GM21825 (cell line): ENCODE results near the gene CSTF3.
"Not testable (repeated sequence)": the region's sequence is repeated elsewhere in the genome, so short reads cannot be mapped to it uniquely, and the experiment has no call there.

Experiments
- ATAC-seq: cut with Tn5 transposase; IDR thresholded peaks from one replicate; pipeline ENCODE4 v1.9.1; 2021; ENCODE audit warnings: mild to moderate bottlenecking, moderate library complexity; ENCODE audit not compliant: unreplicated experiment

The CSTF3 gene

DNA sequence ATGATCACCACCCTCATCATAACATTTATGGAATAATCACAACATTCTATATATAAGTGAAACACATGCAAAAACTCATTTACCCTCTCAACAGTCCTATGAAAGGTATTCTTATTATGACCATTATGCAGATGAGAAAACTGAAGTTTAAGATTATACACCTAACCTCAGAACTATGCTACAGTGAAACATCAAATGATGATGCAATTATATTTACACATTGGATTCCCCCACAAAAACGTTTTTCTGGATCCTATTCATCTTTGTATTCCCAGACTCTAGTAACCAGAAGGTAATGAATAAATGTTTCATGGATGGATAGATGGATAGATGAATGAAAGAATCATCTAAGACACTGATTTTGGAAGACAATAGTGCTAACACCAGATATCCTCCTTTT lies 67.1 kb downstream of the CSTF3 start:
- ATAC-seq: no peak

DNA sequence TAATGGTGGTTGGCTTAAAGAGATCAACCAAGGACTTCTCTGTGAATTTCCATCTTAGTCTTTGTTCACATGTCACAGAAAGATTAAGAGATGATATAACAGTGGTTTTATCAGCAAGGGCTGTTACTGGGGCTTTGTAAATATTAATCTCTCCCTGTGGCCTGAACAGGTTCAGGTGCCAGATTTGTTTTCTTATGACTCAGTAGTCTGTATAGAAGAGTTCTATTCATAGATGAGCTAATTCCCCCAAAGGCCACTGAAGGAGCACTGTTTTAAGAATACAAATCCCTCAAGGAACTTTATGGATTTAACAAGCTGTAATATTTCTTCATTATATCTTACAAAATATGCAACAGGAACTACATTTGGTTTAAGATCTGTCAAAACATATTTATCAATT lies 71.5 kb downstream of the CSTF3 start:
- ATAC-seq: no peak

DNA sequence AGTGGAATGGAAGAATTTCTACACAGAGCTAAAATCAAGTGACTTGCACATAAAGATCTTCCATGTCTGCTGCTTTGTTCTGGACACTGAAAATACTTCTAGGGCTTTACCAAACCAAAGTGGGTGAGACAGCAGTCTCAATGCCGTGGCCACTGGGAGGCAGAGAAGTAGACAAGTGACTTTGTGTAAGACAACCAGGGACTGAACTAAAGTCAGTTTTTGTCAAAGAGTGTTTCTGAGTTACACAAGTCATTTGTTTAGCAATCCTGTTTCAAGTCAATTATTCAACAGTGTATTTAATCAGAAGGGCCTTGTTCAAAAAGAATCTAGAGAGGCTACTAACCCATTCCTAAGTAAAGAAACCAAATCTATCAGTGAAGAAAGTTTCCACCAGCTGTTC lies 75.3 kb downstream of the CSTF3 start:
- ATAC-seq: no peak

DNA sequence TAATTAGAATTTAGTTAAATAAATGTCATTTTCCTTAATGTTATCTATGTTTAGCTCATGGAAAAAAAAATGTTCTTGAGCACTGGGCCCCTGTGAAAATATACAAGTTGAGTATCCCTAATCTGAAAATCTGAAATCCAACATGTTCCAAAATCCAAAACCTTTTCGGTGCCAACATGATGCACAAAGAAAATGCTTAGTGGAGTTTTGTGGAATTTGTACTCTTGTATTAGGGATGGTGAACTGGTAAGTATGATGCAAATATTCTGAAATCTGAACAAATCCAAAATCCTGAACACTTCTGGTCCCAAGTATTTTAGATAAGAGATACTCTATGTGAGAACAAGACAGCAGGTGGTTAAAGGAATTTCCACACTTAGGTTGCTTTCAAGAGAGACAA lies 77.4 kb downstream of the CSTF3 start:
- ATAC-seq: no peak

DNA sequence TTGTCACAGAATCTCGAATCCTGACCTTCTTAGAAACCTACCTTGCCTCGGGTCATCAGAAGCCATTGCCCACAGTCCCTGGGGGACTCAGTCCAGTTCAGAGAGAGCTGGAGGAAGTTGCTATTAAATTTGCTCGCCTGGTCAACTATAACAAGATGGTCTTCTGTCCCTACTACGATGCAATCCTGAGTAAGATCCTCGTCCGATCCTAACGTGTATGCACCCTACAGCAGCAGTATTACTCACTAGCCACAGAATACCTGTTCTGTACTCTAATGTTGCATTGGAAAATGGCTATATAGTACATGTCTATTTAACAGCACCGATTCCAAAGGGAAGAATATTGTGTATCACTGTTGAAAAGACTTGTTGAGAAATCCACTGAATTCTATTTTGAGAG lies 88.8 kb downstream of the CSTF3 start:
- ATAC-seq: no peak

DNA sequence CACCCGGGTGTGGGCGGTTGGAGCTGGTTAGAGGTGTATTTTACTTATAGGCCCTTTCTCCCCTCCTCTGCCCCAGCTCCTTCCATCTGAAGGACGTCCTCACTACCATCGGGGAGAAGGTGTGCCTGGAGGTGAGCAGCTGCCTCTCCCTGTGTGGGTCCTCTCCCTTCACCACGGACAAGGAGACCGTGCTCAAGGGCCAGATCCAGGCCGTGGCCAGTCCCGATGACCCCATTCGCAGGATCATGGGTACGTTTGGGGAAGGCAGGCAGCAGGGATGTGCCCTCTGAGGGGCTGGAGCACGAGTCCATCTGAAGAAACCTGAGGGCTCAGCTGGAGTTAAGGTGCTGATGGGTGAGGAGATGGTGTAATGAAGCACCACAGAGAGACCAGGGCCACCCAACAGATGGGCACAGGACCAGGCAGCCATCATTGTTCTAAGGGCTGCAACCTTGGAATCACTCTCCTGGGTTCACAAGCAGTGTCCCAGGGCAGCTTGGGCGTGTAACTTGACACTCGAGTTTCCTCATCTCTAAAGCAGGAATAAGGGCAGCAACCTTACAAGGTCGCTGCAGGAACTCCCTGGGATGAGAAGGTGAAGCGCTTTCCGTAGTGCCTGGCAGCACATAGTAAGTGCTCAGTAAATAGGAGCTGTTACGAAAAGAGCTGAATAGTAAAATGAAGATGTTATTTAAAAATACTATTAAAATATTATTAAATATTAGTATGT lies 92.5 kb downstream of the CSTF3 start:
- ATAC-seq: no peak

DNA sequence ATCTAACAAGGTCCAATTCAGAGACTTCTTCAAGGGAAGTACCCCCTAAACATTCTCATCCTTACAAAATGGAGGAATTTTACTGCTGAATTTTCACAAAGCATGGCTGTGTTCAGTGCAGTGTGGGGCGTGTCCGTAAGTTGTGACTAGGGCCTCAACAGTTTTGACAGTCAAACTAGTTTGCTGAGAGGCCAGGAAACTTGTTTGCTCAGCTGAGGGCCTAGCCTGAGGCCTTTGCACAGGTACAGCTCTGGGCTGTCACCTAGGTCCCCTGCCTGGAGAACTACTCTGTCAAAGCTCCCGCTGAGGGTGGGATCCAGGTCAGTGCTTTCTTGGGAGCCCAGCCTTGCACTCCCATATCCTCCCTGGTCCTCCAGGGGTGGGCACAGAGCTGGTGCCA lies 94.0 kb downstream of the CSTF3 start:
- no peak for ATAC-seq

DNA sequence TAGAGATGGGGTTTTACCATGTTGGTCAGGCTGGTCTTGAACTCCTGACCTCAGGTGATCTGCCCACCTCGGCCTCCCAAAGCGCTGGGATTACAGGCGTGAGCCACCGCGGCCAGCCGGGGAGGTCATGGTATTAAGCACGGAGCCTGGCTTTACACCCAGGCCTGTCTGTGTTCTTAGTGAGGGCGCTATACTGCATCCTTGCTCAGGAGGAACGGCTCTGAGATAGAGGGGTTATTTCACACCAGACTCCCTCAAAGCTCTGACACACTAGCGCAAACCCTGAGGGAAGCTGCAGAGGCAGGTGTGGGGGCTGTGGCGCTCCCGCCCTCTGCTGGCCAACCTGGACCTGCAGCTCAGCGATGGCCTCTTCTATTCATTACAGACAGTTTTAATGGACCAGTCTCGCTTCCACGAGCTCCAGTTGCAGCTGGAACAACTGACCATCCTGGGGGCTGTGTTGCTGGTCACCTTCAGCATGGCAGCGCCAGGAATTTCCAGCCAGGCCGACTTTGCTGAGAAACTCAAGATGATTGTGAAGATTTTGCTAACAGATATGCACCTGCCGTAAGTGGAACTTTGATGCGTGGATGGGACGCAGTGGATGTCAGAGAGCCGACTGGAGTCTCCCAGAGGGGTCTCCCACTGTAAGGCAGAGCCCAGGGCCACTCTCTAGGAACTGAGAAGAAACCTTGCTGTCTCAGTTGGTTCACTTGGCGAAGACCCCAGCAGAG lies 95.7 kb downstream of the CSTF3 start:
- peak; percentile 46 for ATAC-seq

DNA sequence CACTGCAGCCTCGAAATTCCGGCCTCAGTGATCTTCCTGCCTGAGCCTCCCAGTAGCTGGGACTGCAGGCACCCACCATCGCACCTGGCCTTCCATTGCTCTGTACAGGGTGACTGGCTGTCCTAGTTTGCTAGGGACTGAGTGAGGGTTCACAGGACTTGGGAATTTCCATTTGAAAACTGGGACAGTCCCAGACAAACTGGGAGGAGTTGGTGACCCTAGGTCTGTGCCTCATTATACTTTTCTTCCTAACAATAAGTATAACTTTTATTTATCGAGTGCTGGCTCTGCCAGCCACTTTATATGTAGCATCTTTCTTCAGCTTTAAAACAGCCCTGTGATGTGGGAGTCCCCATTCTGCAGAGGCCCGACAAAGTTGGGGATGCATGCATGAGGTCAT lies 96.4 kb downstream of the CSTF3 start:
- ATAC-seq: no peak

DNA sequence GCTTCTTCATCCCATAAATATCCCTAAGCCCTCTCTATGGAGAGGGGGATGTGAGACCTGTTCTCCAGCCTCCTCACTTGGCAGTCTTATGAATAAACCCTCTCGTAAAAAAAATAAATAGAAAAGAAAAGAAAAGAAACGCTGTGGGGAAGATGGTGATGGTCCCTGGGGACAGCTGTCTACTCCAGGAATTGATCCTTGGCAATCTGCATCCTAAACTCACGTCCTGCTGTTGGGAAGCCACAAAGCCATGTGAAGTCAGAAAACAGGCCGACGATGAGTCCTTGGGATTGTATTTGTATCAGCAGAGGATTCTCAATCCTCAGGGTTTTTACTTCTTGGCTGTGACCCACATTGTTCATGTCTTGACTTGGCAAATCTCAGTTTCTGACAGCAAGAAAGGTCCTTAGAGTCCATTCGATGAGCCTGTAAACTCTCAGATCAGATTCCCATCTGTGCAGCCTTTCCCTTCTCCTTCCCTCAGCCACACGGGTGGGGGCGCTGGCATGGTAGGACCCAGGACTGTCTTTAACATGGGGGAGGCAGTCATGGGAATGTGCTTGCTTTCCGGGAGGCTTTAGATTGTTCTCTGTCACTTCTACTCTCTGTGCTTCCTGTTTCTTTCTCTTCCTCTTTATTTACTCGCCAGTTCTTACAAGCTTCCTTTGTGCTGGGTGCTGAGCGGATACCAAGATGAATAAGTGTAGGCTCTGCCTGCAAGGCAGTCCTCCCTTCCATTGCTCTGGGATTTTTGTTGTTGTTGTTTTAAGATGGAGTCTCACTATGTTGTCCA lies 97.1 kb downstream of the CSTF3 start:
- no peak for ATAC-seq

DNA sequence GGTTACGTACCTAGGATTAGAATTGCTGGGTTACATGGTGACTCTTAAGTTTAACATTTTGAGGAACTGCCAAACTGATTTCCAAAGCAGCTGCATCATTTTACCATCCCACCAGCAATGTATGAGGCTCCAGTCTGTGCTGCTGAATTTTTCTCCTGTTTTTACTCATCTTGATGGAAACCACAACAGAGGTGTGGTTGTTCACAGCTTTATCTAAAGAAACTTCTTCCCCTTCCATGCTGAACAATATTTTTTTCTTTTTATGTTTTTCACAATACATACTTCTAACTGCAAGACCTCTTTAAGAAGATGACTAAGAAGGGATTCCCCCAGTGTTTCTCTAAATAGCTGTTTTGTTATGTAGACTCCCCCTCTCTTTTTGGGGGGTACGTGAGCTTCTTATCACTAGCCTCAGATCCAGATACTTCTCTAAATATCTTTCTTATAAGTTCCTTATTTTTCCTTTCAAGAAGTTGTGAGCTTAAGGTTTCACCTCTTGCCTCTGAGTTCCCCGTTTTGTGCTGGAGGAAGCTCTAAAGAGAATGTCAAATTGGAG lies 97.9 kb downstream of the CSTF3 start:
- peak; percentile 58 for ATAC-seq

DNA sequence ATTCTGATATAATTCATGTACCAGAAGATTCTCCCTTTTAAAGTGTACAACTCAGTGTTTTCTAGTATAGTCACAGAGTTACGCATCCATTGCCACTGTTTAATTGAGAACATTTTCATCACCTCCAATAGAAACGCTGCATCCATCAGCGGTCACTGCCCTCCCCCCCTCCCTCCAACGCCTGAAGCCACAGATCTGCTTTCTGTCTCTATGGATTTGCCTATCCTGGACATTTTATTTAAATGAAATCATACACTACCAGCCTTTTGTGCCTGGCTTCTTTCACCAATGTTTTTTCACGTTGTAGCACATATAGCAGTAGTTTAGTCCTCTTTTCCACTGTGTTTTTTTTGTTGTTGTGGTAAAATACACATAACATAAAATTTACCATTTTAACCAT lies 99.1 kb downstream of the CSTF3 start:
- no peak for ATAC-seq

DNA sequence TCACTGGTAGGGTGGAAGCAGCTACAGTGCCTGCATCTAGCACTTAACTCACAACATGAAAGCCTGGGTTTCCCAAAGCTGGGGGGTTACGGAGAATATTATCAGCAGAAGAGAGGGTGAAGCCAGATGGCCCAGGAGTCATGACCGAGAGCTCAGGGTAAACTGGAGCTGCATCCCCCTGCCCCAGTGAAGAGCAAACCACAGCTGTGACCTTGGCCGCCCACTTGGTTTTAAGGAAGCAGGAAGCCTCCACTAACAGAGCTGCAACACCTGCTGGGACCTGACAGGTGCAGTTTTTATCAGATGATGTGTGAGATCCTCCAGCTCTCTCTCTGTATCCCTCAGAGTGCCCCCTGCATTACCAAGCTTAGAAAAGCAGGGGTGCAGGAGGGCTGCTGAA lies 101.0 kb downstream of the CSTF3 start:
- no peak for ATAC-seq

DNA sequence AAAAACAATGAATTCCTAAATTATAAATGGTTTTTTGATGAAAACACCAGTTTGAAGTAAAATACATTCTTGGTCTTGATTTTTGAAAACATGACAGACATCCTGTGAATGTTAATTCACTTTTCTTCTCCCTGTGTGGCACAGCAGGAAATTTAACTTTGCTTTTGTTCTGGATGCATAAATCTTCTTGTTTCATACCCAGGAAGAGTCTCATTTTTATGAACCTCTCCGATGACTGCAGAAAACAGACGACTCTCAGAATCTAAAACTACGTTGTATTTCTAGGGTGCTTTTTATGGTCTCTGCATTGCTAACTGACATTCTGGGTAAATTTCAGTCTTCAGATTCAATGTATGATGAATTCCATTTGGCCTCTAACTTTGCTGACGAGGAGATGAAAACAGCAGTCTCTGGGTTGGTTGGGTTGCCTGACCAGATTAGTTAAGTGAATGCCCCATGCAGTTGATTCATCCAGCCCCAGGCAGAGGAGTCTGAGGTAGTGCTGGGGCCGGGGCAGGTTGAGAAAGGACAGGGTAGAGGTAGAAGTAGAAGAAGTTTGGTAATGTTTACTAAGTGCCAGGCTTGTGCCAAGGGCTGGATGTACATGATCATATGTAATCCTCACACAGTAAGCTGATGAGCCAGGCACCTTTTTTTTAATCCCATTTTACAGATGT lies 101.8 kb downstream of the CSTF3 start:
- no peak for ATAC-seq

DNA sequence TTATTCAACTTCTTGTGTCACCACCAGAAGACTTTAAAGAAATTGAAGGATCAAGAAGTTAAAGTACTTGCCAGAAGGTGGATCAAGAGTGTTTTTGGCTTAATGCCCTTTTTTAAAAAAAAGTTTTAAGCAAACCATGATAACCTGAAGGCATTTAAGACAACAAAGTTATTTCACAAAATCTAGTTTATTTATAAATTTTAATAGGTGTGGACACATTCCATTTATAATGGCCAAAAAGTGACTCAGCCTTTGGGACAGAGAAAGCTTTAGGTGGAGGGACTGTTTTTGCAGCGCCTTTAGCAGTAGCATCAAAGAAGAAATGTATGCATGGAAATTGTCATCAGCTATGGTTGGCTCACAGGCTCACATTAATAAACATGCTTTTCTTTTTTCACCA lies 104.0 kb downstream of the CSTF3 start:
- no peak for ATAC-seq

DNA sequence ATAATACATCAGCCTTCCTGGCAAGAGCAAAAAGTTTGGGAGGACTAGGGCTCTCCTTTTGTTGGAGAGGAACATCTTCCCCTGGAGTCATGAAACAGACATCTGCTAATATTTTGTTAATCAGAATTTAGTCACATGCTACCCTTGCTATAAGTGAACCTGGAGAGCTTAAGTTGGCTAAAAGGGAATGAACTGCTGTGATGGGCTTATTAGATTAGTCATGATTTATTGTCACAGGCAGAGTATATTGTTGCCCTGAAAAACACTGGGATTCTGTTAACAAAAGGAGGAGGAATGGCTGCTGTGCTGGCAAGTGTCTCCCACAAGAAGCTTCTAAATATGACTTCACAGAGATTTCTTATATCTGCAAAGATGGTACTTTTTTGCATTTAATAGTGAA lies 105.9 kb downstream of the CSTF3 start:
- no peak for ATAC-seq

DNA sequence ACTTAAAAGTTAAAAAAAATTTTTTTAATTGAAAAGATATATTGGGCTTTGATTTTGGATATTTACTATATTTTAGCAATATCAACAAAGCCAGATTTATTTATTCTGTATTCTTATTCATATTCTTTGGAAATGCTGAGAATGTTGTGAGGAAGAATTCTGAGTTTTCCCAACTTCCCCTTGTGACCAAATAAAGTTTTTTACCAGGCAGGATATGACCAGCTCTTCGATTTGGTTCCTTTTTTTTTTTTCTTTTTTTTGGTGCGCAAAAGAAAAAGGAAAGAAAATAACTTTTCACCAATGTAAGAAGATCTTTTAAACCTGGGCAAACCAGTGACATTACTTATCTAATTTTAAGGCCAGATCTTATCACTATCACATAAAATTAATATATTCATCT lies 109.0 kb downstream of the CSTF3 start:
- no peak for ATAC-seq

DNA sequence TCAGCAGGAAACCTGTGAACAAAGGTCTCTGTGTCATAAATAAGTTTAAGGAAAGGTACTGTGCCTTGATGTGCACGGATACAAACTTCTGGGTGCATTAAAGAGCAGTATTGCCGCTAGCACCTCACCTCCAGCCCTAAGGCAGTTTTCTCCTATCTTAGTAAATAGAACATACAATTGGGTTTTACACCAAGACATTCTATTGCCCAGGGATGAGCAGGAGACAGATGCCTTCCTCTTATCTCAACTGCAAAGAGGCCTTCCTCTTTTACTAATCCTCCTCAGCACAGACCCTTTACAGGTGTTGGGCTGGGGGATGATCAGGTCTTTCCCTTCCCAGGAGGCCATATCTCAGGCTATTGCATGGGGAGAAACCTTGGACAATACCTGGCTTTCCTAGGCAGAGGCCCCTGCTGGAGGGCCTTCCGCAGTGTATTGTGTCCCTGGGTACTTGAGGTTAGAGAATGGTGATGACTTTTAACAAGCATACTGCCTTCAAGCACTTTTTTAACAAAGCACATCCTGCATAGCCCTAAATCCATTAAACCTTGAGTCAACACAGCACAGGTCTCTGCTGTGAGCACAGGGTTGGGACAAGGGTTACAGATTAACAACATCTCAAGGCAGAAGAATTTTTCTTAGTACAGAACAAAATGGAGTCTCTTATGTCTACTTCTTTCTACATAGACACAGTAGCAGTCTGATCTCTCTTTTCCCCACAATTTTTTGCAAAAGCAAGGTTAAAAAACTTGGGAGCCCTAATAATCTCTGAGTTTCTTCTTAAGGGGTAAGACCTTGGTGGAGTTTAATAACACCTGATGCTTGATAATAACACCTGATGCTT lies 111.5 kb downstream of the CSTF3 start:
- ATAC-seq: not testable (repeated sequence)

DNA sequence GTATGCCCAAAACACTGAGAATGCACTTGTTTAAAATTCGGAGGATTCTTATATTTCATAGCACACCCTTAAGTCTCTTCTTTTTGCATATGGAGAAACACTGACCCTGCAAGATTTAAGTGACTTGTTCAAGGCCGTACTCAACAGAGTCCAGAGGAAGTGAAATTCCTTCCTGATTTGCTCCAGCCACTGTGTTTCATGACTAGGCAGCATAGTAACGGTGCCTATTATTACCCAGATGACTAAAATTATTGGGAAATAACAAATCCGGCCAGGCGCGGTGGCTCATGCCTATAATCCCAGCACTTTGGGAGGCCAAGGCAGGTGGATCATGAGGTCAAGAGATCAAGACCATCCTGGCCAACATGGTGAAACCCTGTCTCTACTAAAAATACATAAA lies 112.6 kb downstream of the CSTF3 start:
- ATAC-seq: not testable (repeated sequence)
